GM18867 (cell line): ENCODE results near the gene ZNRF1.

Source experiments
- ATAC-seq: cut with Tn5 transposase; IDR thresholded peaks from one replicate; pipeline ENCODE4 v1.9.1; 2021; ENCODE audit warnings: mild to moderate bottlenecking, moderate library complexity; ENCODE audit not compliant: unreplicated experiment

The ZNRF1 gene

GRCh38 chr16:75095204-75095621 is 96.4 kb downstream of the ZNRF1 start:
- ATAC-seq, result no peak

GRCh38 chr16:75096656-75097055 is 97.8 kb downstream of the ZNRF1 start:
- no peak for ATAC-seq

GRCh38 chr16:75097191-75097761 is 98.5 kb downstream of the ZNRF1 start:
- ATAC-seq, result no peak

GRCh38 chr16:75097941-75098901 is 99.4 kb downstream of the ZNRF1 start:
- no peak for ATAC-seq

GRCh38 chr16:75099075-75099667 is 100.3 kb downstream of the ZNRF1 start:
- ATAC-seq, result no peak

- ATAC-seq, result no peak
Measured at GRCh38 chr16:75099738-75100602, 101.1 kb downstream of the ZNRF1 start.

GRCh38 chr16:75100603-75100990 is 101.8 kb downstream of the ZNRF1 start:
- no peak for ATAC-seq

GRCh38 chr16:75101635-75102034 is 102.8 kb downstream of the ZNRF1 start:
- no peak for ATAC-seq

- ATAC-seq, result no peak
Measured at GRCh38 chr16:75102595-75102994, 103.8 kb downstream of the ZNRF1 start.

- no peak for ATAC-seq
Measured at GRCh38 chr16:75103994-75104393, 105.2 kb downstream of the ZNRF1 start.

- no peak for ATAC-seq
Measured at GRCh38 chr16:75104836-75105235, 106.0 kb downstream of the ZNRF1 start.

GRCh38 chr16:75105306-75106061 is 106.7 kb downstream of the ZNRF1 start:
- ATAC-seq, result no peak

- no peak for ATAC-seq
Measured at GRCh38 chr16:75106351-75107274, 107.8 kb downstream of the ZNRF1 start.

GRCh38 chr16:75107505-75107904 is 108.7 kb downstream of the ZNRF1 start:
- no peak for ATAC-seq

- peak; percentile 36 for ATAC-seq
Measured at GRCh38 chr16:75108792-75109731, 110.2 kb downstream of the ZNRF1 start.

- ATAC-seq, result no peak
Measured at GRCh38 chr16:75109732-75110243, 111.0 kb downstream of the ZNRF1 start.

GRCh38 chr16:75110637-75111513 is 112.1 kb downstream of the ZNRF1 start:
- peak; percentile 84 for ATAC-seq
